Tibial nerve (tissue), 3 donors: ENCODE data around the gene PSMA5.

Experiments used
- POLR2A ChIP-seq, 2 donors: fragments of 450-650 bp; IDR thresholded peaks; one replicate each; pipeline ENCODE4 v1.6.1; 2017; ENCODE audit warnings: antibody characterized with exemption in 2 of 2, mild to moderate bottlenecking in 2 of 2, moderate library complexity in 2 of 2
- TF ChIP-seq, protein P1 (sequence below), 5 experiments: fragments of 200-600 bp in 3 of 5; fragments of 450-650 bp in 2 of 5; sonication (generic) in 3 of 5; IDR thresholded peaks; one replicate each; pipeline ENCODE4 v1.5.1; 2016 to 2019; ENCODE audit warnings: antibody characterized with exemption in 5 of 5, mild to moderate bottlenecking in 3 of 5, moderate library complexity in 2 of 5

DNA sequence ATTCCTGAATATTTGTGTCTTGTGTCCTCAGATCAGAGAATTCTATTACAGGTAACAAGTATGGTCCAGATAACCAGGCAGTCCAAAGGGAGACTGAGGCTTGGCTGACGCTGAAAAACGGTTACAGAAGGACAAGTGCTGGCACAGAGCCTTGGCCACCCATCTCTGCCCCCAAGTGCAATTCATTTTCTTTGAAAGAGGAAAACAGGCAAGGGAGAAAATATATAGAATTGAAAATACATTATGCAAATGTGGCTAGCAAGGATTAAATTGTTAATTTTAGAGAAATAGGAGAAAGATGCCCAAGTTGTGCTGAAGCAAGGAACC is 29.8 kb downstream of the PSMA5 start:
- TF ChIP-seq, protein P1, sequence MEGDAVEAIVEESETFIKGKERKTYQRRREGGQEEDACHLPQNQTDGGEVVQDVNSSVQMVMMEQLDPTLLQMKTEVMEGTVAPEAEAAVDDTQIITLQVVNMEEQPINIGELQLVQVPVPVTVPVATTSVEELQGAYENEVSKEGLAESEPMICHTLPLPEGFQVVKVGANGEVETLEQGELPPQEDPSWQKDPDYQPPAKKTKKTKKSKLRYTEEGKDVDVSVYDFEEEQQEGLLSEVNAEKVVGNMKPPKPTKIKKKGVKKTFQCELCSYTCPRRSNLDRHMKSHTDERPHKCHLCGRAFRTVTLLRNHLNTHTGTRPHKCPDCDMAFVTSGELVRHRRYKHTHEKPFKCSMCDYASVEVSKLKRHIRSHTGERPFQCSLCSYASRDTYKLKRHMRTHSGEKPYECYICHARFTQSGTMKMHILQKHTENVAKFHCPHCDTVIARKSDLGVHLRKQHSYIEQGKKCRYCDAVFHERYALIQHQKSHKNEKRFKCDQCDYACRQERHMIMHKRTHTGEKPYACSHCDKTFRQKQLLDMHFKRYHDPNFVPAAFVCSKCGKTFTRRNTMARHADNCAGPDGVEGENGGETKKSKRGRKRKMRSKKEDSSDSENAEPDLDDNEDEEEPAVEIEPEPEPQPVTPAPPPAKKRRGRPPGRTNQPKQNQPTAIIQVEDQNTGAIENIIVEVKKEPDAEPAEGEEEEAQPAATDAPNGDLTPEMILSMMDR (IDR thresholded peaks at IDR 0.05): no peak
- peak in 1 of 2 donors; percentile 11 for TF ChIP-seq POLR2A (IDR thresholded peaks at IDR 0.05)
